Activated CD4-positive, alpha-beta T cell treated with anti-CD3 and anti-CD28 coated beads, Interleukin-2, amount 50 U/mL, for 48 hours (primary cell): ENCODE measurements around the gene KEL.

Source experiments
- DNase-seq, 2 experiments: peaks; one replicate each; pipeline ENCODE4 v3.0.0-alpha.2; 2020

KEL gene

DNA sequence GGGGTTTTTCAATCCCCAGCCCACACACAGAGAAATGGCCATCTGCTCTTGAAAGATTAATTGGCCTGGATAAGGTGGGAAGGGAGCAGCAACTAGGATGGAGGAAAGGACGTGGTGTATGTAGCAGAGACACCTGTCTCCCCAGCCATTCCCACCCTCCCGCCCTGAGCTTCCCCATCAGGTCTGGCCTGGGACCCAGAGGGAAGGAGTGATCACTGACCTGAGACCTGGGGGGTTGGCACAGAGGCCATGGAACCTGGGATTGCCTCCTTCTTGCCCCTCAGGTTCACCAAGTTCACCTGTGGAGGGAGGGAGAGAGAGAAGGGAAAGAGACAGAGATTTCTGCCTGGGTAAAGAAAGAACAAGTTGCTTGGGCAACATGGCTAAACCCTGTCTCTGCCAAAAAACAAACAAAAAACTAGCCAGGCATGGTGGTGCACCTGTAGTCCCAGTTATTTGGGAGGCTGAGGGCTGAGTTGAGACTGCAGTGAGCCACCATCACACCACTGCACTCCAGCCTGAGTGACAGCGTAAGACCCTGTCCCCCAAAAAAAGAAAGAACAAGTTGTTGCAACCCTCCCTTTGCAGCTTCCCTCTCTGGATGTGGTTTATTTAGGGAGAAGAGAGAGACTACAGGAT is 65.3 kb downstream of the KEL start:
- no peak for DNase-seq

DNA sequence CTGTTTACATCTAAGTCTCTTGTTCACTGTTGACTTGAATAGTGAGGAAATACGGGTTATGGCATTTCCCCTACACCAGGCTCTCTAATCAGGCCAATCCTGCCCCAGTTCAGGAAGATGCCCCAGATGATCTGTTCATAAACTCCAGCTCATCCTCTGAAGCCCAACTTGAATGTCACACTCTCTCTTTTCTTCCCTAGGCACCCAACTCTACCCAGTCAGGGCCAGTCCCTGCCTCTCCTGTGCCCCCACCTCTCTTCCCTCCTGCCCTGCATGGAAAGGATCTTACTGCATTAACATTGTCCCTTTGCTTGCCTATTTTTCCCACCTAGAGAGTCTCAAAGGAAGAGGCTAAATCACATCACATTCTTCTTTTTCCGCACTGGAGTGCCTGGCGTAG is 66.0 kb downstream of the KEL start:
- DNase-seq = no peak

DNA sequence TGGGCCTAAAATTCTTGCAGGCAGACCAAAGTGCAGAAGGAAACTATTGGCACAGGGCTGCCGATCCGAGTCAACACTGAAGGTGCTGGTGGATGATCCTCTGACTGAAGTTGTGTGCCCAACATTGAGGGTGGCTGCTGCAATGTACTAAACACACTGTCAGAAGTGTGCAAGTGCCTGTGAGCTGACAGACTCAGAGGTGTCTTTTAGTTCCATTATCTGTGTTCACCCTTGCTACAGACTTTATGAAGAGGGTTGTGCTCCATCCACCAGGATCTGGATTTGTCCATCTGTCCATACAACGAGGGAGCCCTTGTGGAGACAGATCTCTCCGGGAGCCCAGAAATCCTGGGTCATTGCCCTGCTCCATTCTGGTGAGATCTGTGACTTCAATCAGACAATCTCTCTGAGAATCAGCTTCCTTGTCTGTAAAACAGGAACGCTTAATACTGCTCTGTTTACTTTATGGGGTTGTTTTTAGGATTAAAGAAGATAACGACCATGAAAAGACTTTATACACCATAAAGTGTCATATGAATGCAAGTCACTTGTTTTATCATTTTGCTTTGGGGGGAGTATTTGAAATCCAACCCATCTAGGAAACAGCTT is 67.1 kb downstream of the KEL start:
- DNase-seq = no peak

DNA sequence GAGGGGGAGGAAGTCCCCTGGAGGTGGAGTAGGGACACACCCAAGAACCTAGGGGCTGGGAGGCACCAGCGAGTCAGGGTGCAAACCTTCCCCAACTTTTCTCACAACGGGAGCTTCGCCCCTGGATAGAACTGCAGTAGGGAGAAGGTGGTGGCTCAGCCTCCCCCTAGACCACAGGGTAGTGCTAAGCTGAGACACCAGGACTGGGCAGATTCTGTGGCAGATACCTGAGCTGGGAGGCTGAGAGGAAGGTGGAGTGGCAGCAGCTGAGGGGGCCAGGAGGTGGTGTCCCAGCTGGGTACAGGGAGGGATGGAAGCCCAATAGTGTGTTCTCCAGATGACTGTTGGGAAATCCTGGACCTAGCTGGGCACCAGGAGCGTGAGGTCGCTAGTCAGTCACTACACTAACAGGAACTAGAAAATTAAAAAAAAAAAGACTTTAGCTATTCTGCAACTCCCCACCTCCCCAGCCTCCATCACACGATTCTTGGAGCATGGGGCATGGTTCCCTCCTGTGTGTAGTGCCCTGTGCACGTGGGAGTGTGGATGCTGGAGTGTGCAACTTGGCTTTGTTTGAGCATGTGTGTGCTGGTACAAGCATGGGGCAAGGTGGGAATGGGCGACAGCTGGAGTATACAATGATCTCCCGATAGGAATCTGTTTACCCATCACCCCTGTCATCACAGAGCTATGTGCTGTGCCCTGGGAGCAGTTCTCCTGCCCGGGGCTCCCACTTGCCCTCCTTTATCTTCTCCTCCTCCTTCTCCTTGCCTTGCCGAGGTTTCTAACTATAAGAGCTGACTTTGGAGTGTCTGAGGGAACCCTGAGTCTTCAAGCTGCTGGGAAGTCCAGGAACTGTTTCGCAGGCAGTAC is 67.8 kb downstream of the KEL start:
- no peak for DNase-seq

DNA sequence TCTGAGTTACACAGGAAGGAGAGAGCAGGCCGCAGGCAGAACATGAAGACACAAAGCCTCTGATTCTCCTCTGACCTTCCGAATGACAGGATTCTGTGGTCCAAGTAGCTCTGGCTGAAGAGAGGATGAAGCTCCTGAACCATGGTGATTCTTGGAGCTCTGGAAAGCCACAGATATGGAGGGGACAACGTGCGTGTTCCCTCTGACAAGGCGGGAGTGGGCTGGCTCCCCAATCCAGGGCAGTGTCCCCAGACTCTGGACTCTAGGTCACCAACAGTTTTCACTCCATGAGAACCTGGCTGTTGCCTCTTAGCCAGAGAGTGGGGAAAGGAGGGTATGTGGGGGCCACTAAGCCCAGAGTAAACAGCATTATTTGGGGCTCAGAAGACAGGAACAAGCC is 69.2 kb downstream of the KEL start:
- DNase-seq = no peak

DNA sequence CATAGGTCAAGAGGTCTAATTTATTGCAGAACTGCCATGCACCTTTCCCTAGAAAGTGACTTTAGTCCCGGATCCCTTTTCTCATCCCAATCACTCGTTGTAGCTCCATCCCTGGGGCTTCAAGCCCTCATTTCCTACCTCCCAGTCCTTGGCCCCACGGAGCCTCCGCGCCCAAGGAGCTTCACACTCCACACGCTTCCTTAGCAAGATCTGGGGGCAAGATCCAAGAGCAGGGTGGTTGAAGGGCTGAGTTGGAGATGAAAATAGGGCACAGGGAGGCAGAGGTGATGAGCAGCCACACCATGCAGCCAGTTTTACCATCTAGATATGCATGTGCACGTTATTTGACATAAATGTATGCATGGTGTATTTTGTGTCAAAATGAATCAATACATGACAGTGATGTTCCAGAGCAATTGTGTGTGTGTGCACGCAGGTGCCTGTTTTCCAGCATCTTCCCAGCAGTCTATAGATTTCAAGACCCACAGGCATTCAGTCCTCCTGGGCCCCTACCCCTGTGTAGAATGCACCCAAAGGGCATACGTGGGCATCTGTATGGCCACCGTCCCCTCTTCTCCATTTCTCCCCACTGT is 70.6 kb downstream of the KEL start:
- DNase-seq = no peak
